H1 (cell line): Measurements from ENCODE around the gene GOLGA1.
"Not testable (repeated sequence)": the region's sequence is repeated elsewhere in the genome, so short reads cannot be mapped to it uniquely, and the experiment has no call there.

ENCODE experiments used
- EP300 ChIP-seq, 2 experiments: IDR thresholded peaks; 1 replicate in 1 of 2; 2 replicates in 1 of 2; pipeline ENCODE4 v1.6.1; 2011 to 2012; ENCODE audit warnings: low read depth in 2 of 2, low read length in 2 of 2, mild to moderate bottlenecking in 2 of 2, borderline replicate concordance in 1 of 2, inconsistent platforms in 1 of 2, moderate library complexity in 1 of 2
- SP2 ChIP-seq: IDR thresholded peaks from 2 replicates; pipeline ENCODE4 v1.6.1; 2012; ENCODE audit warnings: mild to moderate bottlenecking, low read length, inconsistent platforms
- TF ChIP-seq, protein P1 (sequence below), 3 experiments: IDR thresholded peaks; 1 replicate in 2 of 3; 2 replicates in 1 of 3; pipeline versions ENCODE4 v1.5.1 to v1.6.1; 2011; ENCODE audit warnings: low read length in 3 of 3, mild to moderate bottlenecking in 3 of 3, inconsistent platforms in 2 of 3, low read depth in 1 of 3, moderate library complexity in 1 of 3; ENCODE audit not compliant: insufficient read depth in 1 of 3; ENCODE audit errors: control extremely low read depth in 1 of 3

DNA sequence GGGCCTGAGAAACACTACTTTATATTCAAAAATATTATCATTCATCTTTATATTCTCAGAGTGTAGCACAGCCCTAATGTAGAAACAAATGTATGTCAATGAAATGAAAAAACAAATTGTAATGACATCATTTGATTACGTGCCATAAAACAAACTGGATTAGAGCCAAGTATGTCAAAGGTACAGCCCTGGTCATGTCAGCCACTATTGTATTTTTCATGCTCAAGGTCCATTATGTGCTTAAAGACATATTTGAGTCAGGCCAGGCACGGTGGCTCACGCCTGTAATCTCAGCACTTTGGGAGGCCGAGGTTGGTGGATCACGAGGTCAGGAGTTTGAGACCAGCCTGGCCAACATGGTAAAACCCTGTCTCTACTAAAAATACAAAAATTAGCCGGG is 20.5 kb downstream of the GOLGA1 start:
- TF ChIP-seq, protein P1, sequence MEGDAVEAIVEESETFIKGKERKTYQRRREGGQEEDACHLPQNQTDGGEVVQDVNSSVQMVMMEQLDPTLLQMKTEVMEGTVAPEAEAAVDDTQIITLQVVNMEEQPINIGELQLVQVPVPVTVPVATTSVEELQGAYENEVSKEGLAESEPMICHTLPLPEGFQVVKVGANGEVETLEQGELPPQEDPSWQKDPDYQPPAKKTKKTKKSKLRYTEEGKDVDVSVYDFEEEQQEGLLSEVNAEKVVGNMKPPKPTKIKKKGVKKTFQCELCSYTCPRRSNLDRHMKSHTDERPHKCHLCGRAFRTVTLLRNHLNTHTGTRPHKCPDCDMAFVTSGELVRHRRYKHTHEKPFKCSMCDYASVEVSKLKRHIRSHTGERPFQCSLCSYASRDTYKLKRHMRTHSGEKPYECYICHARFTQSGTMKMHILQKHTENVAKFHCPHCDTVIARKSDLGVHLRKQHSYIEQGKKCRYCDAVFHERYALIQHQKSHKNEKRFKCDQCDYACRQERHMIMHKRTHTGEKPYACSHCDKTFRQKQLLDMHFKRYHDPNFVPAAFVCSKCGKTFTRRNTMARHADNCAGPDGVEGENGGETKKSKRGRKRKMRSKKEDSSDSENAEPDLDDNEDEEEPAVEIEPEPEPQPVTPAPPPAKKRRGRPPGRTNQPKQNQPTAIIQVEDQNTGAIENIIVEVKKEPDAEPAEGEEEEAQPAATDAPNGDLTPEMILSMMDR (IDR thresholded peaks at IDR 0.05; ENCODE audit: control extremely low read depth in 1 of 3, insufficient read depth in 1 of 3, low read depth in 1 of 3, low read length in 3 of 3): not testable (repeated sequence)
- not testable (repeated sequence) for TF ChIP-seq SP2; EP300 (IDR thresholded peaks at IDR 0.05; ENCODE audit: borderline replicate concordance in 1 of 2, low read depth in 2 of 2, low read length in 2 of 2)
